GM21360 (cell line): ENCODE measurements around the gene NAA50.
A peak's percentile ranks its signal among the peaks of the same experiment; 100 is the strongest.

ENCODE experiments used
- ATAC-seq: cut with Tn5 transposase; IDR thresholded peaks from one replicate; pipeline ENCODE4 v1.9.1; 2021; ENCODE audit warnings: mild to moderate bottlenecking, moderate library complexity; ENCODE audit not compliant: unreplicated experiment

Gene NAA50

DNA sequence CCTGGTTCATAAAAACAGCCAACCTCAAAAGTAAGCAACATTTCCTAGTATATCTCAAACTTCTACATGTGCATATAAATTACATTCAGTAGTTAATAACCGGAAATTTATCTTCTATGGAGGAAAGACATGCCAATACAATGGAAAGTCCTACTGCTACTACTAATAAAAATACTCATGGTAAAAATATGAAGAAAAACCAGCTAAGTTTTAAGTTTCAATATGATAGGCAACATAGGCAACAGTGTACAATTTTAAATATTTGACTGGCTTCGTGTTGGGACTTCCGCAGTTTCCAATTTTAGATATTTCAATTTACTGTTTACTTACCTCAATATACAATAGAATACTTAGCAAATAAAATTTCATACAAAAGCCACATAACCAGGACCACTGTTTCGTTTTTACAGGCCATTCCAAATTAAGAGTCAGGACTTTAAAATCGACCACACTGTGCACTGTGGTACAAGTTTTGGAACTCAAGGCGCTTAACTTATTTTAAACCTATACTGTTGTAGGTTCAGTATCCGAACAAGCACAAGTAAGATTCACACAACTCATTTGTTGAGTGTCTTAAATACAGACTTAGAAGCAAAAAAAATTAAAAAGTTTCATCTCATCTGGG lies 2.9 kb downstream of the NAA50 start:
- ATAC-seq: no peak

DNA sequence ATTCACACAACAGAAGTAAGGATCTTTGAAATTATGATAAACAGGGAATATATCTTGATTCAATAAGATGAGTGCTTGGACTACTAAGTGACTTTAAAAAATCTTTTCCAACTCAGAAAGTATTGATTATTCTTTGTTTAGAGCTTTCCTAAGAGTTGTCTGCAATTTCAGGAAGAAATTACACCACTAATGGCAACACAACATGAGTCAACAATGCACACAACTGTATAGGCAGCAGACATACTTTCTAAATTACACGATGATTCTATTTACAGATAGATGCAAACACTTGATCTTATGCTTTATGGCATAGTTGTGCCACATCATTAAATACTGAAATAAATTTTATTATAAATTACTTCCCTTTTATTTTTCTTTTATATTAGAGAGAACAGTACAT lies 4.4 kb downstream of the NAA50 start:
- ATAC-seq: no peak

DNA sequence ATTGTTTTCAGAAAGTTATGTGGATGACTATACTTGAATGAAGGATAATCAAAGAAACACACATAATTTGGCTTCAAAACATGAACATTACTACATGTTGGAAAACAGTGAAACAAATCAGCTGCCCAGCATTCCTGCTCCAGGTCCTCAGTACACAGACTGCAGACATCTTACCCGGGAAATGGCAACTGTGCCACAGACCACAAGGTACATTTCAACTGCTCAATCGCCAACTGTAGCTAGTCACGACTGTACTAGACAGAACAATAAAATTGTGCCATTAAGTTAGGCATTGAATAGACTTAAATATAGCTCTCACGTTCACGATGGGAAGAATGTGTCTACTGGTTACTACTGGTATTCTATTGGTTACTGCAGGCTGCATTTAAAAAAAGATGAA lies 5.0 kb downstream of the NAA50 start:
- ATAC-seq: no peak

DNA sequence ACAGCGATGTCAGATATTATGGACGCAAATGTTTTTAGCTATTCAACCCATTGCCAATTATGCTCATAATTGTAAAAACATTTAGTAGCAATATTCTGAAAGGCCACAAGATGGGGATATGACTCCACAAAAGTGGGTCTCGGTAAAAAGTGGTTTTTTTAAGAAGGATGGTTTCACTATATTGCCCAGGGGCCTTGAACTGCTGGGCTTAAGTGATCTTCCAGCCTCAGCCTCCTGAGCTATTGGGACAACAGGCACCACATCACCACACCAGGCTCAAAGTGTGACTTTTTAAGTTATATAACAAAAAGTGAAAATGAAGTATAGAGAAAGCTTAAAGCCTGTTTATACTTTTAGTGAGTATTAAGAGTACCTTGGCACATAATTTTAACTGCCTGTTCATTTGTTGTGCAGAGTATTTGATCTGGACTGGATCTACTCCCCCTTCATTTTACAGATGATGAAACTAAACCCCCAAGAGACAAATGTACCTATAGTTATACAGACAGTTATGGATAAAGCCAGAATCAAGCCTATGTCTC lies 9.4 kb downstream of the NAA50 start:
- ATAC-seq: peak; percentile 71

DNA sequence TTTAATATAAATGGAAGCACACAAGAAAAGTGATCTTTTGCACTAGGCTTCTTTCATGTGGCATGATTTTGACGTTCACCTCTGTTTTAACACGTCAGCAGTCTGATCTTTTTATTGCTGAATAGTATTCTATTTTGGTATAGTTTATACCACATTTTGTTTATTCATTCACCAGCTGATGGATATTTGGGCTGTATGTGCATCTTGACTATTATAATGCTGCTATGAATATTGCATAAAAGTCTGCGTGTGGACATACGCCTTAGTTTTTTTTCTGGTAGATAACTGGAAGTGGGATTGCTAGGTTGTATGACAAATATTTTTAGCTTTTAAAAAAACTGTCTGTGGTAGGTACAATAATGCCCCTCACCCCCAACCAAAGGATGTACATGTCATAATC lies 14.4 kb downstream of the NAA50 start:
- ATAC-seq: no peak

DNA sequence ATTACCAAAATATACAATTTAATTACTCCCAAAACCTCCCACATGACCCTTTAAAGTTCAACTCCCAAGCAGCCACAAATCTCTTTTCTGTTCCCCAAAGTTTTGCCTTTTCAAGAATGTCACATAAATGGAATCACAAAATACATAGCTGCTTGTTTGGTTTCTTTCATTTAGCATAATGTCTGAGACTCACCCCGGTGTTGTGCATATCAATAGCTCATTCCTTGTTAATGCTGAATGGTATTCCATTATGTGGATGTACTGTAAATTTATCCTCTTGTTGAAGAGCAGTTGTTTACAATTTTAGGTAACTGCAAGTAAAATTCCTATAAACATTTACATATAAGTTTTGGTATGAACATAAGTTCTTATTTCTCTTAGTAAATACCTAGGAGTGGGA lies 15.5 kb downstream of the NAA50 start:
- ATAC-seq: no peak

DNA sequence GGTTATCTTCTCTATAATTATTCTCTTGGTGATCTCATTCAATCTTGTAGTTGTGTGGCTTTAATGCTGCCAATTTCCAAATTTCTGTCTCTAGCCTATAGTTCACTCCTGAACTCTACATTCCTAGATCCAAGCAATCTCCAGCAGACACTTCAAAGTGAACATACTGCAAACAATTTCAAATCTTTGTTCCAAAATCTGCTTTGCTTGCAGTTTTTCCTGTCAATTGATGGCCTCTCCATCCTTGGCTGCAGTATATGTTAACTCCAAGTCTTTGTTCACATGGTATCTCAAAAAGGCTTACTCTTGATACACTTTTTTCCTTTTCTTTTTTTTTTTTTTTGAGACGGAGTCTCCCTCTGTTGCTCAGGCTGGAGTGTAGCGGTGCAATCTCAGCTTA lies 17.4 kb downstream of the NAA50 start:
- ATAC-seq: no peak

DNA sequence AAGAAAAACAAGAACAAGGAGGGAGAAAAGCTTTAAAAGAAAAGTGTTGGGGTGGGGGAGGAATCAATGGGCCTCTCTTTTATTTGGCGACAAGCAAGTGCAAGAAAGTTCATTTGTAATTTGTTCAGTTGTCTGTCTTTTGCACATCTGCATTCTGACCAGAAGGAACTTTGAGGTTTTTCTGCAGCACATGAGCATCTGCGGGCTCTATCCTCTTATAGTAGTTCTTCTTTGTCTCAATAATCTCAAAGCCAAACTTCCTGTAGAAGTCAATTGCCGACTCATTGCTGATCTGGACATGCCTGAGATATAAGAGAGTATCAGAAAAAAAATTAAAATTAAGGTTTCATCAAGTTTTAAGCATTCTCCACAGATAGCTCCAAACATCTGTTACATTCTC lies 24.4 kb downstream of the NAA50 start:
- ATAC-seq: no peak

DNA sequence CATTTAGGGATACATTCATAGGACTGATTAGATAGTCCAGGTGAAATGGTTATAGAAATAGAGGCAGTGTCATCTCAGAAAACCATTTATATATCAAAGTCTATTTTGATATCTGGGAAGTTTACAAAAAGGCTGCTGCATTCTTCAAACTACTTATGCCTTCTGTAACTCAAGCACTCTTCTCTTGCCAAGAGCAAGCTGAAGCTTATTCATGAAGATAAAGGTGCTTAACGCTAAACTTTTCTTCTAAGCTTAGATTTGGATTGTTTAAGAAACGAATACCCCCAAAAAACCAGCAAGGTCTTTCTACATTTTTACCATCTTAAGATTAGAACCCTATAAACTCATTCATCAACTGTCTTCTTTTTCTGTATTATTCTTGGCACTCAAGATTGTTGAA lies 26.3 kb downstream of the NAA50 start:
- no peak for ATAC-seq

DNA sequence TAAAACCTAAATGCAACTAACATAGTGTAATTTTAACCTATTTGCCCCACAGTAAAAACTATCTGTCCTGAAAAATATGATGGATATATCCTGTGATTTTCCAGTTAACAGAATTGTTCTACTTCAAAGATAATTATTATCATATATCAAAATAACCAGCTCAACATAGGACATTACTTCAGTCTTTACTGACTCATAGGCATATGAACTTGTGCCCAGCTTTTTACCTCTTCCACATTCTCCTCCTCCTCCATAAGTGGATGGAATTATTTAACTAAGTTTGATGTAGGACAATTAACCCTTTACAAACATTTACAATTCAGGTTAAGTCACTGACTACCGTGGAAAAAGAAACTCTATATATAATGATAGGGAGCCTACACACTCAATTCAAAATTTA lies 26.8 kb downstream of the NAA50 start:
- ATAC-seq: no peak

DNA sequence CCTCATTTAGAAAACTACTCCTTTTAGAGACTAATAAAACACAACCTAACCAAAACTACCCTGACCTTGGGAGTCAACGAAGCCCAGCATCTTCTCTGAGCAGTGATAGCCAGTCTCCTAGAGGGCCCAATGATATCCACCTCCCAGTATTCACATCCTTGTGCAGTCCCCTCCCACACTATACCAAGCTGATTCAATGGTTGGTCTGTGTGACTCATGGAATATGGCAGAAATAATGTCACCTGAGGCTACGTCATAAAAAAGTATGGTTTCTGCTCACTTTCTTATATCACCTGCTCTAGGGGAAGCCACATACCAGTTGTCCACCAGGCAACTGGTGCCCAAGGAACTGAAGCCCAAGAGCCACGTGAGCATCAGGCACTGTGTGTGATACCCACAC lies 28.2 kb downstream of the NAA50 start:
- ATAC-seq: no peak

DNA sequence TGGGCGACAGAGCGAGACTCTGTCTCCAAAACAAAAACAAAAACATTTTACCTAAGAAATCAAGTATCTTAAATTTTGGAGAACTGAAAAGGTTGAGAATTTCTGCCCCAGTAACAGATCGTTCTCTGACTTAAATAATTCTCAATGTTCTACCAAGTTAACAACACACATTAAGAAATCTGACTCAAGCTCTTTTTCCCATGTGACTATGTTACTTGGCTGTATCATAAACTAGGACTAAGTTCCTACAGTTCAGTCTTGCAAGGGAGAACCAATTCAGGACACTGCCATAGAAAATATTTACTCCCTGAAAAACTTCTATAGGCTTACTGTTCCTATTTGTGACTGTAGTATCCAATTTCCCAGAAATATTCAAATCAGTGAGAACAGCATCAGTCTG lies 28.7 kb downstream of the NAA50 start:
- ATAC-seq: no peak

DNA sequence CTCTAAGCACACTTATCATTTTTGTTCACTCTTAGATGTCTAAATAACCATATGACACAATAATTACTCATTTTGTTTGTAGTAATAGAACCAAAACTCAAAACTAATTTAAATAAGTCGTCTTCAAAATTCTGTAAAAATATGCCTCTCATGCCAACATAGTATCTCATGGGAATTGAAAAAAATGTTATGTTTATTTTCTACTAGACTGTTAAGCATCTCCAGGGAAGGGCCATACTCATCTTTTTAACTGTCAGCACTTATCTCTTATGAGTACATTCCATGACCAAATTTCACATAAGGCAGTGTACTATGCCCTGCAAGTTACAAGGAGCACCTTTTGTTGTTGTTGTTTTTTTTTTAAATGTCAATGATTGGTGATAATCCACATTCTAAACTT lies 31.3 kb downstream of the NAA50 start:
- no peak for ATAC-seq

DNA sequence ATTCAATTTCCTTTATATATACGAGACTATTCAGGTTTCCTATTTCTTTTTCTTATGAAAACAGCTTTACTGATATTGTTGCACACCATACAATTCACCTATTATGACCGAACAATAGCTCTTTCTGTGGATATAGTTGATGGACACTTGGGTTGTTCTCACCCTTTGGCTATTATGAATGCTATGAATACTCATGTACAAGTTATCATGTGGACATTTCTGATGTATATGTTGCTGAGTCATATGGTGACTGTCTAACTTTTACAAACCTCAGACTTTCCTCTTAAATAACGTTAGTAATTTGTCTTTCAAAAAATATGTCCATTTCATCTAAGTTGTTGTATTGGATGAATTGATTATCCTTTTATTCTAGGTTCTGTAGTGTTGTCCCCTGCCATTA lies 33.9 kb downstream of the NAA50 start:
- no peak for ATAC-seq

DNA sequence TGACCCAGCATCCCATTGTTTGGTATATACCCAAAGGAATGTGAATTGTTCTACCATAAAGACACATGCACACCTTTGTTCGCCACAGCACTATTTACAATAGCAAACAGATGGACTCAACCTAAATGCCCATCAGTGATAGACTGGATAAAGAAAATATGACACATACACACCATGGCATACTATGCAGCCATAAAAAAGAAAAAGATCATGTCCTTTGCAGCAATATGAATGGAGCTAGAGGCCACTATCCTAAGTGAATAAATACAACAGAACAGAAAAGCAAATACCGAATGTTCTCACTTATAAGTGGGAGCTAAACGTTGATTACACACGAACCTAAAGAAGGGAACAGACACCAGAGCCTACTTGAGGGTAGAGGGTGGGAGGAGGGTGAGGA lies 38.2 kb downstream of the NAA50 start:
- ATAC-seq: no peak

DNA sequence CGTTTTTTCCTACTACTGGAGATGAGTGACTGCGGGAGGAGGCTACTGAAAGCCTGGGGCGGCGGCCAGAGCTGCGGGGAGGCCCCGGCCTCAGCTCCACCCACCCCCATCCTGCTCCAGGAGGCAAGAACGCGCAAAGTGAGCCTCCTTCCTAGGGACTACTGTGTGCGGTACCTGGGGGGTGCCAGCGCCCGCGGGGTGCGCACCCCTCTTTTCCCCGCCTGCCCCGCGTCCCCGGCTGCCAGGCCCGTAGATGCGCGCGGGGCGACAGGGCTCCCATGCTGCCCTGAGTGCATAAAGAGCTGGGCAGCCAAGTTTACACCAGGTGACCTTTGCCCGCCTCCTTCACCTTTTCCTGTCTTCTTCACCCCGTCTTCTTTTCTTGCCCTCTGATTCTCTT lies 47.1 kb downstream of the NAA50 start:
- no peak for ATAC-seq

DNA sequence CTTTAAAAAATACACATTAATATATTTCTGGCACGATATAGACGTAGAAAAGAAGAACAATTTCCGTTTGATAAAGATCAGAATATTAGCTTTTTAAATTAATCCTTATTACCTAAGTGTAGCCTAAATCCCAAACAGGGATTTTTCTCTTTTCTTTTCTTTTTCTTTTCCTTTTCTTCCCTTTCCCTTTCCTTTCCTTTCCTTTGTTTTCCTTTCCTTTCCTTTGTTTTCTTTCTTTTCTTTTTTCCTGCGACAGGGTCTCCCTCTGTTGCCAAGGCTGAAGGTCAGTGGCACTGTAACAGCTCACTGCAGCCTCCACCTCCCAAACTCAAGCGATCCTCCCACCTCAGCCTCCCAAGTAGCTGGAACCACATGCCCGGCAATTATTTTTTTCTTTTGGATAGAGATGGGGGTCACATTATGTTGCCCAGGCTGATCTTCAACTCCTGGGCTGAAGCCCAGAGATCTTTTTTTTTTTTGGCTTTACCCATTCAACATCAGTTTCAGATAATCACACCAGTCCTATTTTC lies 47.8 kb downstream of the NAA50 start:
- no peak for ATAC-seq

DNA sequence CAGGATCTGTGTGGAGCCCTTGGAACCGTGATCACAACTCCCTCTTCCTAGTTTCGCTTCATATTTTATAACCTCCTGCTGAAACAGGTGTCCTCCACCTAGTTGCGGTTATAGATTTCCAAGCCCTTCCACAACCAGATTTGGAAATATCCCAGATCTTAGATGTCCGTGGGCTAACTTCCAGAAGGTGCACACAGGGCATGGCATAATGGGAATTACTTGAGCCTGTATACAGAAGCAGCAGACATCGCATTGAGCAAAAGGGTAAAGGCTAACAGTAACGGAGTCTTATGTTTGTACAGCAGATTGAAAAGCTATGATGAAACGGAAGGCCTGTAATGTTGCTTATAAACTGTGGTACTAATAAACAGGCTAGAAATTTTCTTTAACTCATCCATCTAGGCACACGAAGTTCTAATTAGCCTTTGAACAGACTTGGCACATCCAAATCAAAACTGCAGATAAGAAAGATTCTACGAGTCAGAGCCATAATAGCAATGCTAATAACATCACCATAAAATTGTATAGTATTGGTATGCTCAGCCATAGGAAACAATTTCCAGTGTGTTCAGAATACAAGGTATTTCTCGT lies 48.5 kb downstream of the NAA50 start:
- ATAC-seq: no peak

DNA sequence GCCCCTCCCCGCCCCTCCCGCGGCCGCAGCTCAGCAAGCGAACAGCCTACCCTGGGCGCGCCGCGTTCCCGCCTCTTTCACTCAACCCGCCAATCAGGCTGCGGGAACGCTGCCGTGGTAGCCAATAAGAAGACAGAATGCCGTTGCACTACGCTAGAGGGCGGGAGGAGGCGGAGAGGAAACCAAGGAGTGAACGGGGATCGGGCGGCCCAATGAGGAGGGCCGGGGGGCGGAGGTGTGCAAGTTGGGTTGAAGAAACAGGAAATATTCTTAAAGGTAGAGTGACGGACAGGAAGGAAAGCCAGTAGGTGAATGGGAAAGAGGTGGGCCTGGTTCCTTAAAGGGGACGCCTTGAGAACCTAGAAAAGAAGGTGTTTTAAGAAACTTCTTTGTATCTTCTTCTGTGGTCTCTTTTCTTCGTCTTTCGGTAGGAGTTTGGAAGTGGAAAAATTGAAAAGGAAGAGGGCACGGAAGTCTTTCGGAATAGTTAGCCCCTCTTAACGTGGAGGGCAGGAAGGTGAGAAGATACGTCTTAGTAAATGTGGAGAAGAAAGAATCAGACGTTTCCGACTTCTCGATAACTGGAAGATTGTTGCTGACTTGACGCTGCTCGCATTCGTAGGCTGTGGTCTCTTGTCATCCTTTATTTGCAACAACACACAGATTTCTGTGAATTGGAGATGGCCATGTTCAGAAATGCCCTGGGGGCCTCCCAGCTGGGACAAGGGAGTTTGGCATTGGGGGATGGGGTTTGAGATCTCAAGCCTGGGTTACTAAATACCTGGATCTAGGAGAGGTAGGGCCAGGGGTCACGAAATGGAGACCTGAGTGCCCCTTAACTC lies 49.2 kb downstream of the NAA50 start:
- ATAC-seq: peak; percentile 95

DNA sequence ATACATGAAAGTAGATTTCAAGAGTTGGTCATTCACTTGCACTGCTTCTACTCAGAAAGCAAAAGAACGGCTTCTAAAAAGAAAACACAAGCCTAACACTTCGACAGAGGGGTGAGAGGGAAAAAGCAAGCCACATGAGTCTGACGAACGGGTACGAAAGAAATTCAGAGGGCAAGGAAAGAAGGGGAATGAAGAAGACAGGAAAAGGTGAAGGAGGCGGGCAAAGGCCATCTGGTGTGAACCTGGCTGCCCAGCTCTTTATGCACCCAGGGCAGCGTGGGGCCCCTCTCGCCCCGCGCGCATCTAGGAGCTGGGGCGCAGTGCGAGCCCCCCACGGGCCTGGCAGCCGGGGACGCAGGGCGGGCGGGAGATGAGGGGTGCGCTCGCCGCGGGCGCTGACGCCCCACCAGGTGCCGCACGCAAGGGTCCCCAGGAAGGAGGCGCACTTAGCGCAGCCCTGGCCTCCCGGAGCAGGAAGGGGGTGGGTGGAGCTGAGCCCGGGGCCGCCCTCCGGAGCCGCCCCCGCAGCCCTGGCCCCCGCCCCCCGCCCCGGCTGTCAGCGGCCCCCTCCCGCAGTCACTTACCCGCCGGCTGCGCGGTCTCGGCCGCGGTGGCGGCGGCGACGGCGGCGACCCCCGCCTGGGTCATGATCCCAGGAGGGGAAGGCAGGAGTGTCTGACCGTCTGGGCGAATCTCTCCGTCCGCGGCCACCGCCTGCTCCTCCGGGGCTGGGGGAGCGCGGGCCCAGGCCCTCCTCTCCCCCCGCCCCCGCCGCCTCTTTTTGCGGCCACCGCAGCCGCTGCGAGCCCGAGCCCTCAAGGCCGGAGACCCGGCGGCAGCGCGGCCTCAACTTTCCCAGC lies 50.0 kb downstream of the NAA50 start, which contains the start of gene USF3:
USF3 (minus strand) TSS at position 857 of the 860 bp plus-strand sequence. CDS start 21,764 bp downstream, outside the sequence.
- peak; percentile 64 for ATAC-seq

DNA sequence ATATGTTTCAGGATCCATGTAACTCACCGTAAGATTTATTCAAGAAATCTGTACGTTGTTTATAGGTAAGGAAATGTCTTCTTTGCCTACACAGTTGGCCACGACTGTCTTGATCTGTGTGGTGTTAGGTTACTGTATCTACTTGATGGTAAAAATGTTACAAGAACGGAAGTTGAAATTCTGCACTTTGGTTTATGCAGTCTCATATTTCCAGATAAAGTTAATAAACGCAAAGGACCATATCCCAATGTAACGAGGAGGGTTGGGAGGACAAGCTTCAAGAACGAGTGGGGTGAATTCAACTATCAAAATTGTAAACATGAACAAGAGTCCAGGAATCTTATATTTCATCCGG lies 50.6 kb downstream of the NAA50 start:
- ATAC-seq: no peak
